GM19452 (cell line): ENCODE results near the gene RPL5.

Source experiments
- ATAC-seq: cut with Tn5 transposase; IDR thresholded peaks from one replicate; pipeline ENCODE4 v1.9.1; 2021; ENCODE audit not compliant: unreplicated experiment

Gene RPL5

DNA sequence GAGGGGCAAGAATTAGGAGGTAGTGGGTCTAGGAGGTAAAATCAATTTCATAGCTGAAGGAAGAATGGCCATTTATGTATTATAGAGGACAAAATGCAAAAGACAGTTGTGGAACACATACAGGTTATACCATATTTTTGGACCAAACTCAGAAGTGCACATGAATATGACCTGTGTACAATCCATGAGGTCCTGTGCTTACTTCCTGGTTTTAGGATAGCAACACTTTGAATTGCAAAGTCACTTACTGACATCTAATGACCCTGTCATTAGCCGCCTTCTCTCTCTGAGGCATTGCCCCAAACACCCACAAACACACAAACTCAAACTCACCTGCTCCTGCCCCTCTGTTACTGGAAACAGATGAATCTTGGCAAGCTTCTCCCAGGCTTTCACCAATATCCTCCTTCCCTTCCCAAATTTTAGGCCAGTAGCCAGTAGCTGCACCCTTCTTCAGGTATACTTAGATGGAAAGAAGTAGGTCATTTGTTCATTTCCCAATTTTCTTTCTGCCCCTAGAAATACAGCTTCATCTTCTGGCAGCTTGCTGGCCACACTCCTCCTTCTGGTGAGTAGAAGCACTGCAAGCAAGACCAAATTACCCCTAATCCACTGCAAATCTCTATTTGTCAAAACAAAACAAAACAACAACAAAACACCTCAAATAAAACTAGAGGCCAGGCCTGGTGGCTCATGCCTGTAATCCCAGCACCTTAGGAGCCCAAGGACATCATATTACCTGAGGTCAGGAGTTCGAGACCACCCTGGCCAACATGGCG, 13.7 kb upstream of the RPL5 start:
- no peak for ATAC-seq

DNA sequence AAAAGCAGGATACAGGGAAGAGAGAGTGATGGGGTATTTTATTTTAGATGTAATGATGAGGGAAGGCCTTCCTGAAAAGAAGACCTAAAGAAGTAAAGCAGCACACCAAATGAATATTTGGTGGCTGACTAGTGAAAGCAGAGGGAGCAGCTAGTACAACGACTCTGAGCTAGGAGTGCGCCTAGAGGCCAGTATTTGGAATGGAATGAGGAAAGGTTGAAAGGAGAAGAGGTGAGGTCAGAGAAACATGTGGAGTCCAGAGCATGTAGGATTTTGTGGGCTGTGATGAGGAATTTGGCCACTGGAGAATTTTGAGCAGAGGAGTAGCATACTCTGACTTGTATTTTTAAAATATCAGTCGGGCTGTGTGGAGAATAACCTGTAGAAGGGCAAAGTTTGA, 11.8 kb upstream of the RPL5 start:
- ATAC-seq: no peak

DNA sequence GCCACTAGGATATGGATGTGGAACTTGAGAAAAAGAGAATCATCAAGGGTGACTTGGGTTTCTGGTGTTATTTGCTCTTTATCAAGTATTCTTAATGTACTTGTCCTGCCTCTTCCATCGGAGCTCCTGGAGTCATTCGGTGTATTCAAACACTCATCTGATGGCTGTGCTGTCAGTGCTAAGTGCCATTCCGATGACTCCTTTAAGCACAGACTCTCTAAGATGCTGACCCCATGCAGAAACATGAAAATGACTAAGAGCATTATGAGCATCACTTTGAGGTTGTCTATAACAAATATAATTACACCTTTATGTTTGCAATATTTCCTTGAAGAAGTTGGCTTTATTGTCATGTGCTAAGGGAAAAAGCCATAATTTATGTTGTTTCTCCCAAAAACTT, 11.3 kb upstream of the RPL5 start:
- ATAC-seq: no peak

DNA sequence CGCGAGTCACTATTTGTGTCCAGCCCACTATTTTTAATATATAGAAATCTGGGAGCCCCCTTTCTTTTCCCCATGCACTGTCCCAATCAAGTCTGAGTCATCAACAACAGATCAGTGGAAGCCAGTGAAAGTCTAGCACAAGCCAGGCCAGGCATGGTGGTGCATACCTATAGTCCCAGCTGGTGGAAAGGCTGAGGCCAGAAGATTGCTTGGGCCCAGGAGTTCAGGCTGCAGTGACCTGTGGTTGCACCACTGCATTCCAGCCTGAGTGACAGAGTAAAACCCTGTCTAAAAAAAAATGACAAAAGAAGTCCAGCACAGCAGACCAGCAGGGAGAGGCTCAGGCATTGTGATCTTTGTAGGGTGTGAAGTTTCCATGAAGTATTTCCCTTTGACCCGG, 9.0 kb upstream of the RPL5 start:
- no peak for ATAC-seq

DNA sequence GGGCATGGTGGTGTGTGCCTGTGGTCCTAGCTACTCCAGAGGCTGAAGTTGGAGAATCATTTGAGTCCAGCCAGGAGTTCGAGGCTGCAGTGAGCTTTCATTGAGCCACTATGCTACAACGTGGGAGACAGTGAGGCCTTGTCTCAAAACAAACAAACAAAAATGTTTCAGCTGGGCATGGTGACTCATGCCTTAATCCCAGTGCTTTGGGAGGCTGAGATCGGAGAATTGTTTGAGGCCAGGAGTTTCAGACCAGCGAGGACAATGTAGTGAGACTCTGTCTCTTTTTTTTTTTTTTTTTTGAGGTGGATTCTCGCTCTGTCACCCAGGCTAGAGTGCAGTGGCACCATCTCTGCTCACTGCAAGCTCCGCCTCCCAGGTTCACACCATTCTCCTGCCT, 5.0 kb upstream of the RPL5 start:
- no peak for ATAC-seq

DNA sequence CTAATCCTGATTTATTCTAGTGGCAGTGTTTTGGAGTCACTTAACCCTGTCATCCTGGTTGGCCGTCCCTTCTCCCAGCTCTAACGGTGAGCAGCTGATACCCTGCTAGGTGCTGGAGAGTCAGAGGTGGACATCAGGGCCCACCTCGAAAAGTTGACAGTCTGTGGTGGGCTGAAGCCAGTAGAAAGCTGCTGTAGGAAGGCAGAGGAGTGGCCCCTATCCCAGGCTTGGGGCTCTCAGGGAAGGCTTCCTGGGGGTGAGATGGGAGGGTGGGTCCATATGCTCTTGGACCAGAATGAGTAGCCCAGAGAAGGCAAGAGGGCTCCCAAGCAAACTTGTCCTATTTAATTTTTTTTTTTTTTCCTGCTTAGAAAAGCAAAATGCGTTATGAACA, 475 bp upstream of the RPL5 start:
- no peak for ATAC-seq

DNA sequence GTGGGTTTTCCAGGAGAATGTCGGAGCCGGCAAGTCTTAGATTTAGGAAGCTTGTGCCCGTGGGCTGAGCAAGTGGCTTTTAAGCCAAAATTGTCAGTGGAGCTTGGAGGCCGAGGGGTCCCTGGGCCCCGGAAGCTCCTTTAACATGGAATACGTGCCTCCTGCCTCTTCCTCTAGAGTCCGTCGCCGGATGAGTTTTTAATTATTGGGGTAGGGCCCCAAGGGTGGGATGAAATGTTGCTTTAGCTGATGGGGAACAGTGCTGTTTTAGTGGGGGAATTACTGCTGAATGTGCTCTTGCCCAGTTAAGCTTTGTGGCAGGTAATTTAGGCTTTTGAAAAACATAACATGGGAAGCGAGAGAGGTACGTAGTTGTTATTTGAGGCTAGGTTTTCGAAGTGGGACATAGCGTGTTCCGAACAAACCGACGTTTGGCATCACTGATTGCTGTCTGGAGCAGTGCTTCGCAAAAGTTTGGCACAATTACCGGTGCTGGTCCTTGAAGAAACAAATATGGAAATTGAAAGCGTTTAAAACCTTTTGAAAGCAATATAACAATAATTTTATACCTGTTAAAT, 786 bp downstream of the RPL5 start:
- ATAC-seq: peak; percentile 4

DNA sequence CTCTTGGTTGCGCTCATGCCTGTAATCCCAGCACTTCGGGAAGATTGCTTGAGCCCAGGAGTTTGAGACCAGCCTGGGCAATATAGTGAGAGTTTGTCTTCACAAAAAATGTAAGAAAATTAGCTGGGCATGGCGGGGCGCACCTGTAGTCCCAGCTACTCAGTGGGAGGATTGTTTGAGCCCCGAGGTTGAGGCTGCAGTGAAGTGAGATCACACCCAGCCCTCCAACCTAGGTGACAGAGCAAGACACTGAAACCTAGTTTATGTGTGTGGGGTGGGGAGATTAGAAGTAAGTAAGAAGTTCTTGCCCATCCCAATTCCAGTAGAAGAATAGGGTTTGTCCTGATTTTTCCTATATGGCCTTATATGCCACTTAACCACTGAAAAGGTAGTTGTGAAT, 2.0 kb downstream of the RPL5 start:
- no peak for ATAC-seq

DNA sequence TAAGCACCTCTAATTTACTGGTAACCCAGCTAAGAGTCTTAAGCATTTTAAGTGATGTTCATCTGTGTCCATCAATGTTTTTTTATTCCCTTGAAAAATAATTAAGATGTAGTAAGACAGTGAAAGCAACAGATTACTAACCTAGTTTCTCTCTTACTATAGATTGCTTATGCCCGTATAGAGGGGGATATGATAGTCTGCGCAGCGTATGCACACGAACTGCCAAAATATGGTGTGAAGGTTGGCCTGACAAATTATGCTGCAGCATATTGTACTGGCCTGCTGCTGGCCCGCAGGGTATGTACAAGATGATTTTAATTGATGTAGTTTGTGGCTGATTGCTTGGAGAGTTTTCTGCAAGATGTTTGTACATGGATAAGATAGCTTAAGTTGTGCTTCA, 2.8 kb downstream of the RPL5 start:
- ATAC-seq: no peak

DNA sequence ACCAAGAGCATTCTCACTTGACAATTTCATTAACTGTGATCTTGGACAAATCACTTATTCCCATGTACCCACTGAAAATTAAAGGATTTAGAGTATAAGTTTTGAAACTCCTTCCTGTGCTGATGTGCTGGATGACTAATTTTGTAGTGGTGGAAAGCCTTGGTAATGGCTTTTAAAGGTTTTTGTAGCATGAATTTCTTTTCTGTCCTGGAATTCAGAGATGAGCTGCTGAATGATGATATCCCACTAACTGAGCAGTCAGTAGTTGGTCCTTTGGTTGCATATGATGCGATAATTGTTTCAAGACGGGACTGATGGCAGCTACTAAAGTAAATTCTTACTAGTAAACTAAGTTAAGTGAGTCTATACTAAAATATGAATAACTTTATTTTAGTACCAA, 5.2 kb downstream of the RPL5 start:
- no peak for ATAC-seq

DNA sequence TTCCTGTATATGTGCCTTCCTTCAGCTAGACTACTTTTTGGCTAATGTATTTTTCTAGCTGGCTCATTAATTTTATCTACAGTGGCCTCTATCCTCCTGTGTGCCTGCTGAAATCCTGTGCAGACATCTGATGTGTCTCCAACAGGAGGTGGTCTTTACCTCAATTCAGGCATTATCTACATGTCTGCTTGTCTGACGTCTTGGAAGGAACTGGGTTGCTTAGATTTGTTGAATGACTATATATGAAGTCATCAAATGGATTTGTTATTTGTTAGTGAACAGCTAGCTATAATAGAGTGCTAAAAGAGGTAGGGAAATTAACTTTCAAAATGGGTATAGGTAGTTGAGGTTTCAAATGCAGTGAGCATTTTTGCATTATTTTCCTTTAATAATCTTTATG, 6.7 kb downstream of the RPL5 start:
- ATAC-seq: no peak

DNA sequence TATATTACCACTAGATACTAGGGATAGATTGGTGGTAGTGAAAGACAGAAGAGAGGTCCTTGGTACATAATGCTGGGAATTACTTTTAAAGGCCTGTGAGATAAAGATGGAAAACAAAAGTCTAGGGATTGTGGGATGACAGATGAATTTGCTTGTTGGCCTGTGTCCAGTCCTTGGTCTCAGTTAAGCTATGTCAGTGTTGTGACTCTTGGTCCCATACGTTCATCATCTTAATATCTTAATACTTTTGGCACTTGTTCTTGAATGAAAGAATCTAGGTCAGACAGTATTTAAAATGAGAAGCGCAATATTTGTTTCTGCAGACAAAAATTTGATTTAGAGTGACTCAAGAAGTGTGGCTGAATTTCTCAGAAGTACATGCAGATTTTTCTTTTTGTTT, 7.6 kb downstream of the RPL5 start:
- ATAC-seq: no peak

DNA sequence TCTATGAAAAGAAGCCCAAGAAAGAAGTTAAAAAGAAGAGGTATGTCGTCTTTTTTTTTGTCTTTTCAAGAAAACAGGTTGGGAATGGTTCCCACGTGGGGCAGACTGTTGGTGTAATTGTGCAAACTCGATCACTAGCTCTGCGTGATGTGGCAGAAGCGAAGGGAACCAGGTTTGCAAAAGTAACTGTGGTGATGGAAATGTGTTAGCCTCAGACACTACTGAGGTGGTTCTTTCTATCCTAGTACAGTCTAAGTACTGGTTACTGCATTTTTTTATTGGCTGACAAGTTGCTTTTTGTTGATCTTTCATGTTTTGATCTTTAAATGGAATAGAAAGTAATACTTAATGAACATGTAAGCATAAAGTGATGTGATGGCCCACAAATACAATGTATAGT, 8.8 kb downstream of the RPL5 start:
- ATAC-seq: no peak

DNA sequence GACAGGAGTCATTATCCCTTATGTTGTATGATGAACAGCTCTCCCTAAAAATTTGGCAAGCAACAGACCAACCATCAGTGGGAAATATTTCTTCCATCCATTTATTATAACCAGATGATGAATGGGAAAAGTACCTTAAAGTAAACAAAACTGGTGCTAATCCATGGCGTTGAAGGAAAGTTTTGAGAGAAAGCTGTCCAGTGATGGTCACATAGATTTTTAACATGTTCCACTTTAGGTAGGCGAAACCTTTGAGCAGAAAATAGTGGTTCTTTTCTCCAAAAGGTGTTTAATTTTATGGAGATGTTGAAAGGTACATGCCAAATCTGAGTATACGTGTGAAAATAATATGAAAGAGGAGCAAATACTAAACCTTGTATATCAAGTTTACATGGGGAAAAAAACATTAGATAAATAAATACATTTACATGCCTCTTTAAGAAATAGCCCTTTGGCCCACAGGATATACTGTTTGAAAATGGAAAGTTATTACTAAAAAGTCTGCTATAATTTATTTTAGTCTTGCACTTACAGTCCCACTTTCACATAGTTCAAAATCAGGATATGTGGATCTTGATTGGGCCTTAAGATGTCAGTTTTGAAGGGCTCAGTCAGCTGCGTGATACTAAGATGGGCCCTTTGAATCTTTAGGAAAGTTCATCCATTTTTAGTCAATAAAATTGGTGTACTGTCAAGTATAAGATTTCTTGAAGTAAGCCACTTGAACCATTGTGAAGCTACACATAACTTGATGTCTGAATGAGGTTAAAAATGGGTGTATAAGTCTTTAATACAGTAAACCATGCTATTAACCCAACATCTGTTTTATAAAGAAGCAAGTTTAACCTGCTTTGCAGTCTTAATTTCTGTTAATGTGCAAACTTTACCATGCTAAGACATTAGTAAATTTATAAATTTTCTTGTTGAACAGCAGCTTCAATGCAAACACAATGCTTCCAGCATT, 10.5 kb downstream of the RPL5 start:
- ATAC-seq: no peak

DNA sequence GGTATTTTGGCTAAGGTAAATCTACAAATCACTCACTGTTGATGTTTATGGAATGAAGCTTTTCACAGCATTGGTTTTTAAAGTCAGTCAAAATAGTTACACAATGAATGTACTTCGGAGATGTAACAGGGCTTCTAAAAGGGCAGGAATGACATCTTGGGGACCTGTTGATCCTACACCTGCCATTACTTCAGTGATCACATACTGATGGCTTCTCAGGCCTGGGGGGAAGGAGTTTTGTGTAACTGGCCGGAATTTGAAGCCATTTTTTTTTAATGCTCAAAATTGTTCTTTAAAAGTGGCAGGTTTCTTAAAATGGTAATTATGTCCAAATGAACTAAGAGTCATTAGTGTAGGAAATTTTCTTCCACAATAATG, 11.2 kb downstream of the RPL5 start:
- ATAC-seq: no peak

DNA sequence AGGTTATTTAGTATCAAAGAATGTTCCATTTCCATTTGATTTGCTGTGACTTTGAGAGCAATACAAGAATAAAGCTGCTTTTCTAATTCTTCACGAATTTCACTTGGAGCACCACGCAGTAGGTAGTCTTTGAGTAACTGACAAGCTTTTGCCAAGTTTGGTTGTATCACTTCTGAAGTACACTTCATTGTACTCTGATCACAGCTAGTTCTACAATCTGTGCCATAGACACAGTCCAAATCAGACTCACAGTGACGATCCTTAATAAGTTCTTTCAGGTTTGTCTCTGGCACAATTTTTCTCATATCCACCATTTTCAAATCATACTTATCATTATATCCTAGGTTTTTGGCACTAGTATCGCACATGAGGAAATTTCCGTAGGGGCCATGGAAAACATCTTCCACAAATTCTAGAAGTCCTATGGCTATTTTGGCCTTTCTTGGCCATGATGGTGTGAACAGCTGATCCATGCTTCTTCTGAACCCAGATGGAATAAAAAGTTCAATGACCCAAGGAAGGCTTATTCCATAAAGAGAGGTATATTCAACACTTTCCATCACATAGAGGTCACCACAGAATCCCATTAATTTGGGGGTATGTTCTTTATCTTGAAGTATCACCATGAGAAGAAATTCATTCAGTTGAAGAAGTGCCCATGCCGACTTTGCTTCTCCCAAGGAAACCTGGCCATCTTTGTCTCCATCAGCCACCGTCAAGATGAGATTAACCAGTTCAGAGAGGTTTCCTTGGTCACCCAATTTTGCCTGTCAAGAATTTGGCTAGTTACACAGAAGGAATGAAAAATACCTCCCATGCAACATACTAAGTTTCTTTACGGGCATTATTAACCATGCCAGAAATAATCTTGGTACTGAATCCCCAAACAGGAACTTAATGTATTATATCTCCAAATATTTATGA, 11.9 kb downstream of the RPL5 start:
- no peak for ATAC-seq

DNA sequence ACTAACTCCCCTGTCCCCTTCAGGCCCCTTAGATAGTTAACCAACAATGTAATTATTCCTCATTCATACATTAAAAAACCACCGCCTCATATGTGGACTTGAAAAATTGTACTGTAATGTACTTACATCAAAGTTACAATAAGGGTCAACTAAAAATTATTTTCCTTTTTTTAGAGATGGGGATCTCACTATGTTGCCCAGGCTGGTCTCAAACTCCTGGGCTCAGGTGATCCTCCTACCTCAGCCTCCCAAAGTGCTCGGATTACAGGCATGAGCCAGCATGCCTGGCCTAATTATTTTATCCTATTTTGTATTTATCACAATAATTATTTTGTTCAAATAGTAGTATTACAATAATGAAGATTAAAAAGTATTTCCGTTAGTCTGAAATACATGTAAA, 12.6 kb downstream of the RPL5 start:
- ATAC-seq: no peak

DNA sequence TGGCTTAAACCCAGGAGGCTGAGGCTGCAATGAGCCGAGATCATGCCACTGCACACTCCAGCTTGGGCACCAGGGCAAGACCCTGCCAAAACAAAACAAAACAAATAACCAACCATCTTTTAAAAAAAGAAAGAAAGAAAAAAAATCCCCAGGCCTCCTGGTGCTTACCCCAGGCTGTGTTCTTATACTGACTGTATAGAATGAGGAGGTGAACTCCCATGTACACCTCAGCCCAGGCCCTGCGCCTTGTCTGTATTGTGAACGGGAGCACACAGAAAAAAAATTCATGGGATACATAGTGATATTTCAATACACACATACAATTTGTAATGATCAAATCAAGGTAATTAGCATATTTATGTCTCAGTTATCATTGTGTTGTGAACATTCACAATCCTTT, 14.1 kb downstream of the RPL5 start:
- no peak for ATAC-seq

DNA sequence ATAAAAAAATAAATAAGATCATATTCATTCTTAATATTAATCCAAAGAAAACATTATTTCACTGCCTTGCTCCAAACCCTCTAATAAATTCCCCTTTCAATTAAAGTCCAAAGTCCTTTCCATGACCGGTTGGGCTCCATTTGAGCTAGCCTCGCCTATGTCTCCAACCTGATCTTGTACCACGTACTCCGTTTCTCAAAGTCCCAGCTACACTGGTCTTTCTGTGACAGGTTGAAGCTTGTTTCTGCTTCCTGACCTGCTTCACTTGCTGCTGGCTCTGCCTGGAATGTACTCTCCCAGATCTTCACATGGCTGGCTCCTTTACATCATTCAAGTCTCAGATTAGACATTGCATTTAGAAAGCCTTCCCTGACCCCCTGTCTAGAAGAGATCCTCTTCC, 16.4 kb downstream of the RPL5 start:
- ATAC-seq: no peak

DNA sequence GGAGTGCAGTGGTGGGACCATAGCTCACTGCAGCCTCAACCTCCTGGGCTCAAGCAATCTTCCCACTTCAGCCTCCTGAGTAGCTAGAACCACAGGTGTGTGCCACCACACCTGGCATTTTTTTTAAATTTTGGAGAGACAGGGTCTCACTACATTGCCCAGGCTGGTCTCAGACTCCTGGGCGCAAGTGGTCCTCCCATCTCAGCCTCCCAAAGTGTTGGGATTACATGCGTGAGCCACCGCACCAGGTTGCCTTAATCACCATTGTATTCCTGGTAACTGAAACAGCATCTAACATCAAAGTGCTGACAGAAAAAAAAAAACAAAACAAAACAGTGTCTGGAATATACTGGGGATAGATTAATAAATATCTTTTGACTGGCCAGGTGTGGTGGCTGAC, 18.2 kb downstream of the RPL5 start:
- no peak for ATAC-seq

DNA sequence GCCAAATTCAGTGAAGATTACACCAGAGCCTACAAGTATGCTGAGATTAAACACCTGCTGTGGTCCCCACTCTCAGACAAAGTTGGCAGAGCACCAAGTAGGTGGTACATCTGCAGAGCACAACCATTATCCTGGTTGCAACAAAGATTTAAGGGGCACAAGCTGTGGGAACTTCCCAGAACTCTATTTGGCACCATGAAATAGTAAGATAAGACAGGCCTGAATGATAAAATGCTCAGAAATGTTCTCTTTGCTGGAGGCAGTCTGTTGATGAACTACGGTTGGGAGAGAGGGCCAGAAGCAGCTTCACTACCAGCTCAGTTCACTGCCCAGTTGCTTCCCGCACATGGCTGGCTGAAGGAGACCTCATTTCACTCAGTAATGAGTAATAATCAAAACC, 19.9 kb downstream of the RPL5 start:
- ATAC-seq: no peak
